Right ventricle myocardium inferior (tissue), 1 donor: ENCODE results near the gene SHISA9. TPM values are rescaled to one million over a fixed set of nuclear protein-coding genes. Genes with fewer than 3 reads are reported as not detected.
"Not testable (repeated sequence)": the region's sequence is repeated elsewhere in the genome, so short reads cannot be mapped to it uniquely, and the experiment has no call there.

Source experiments
- ATAC-seq: fragments of 200-7000 bp; cut with Tn5 transposase; one replicate; pipeline ENCODE4 v1.9.1; 2020; ENCODE audit warnings: mild to moderate bottlenecking, moderate library complexity
- DNase-seq: peaks from one replicate; pipeline ENCODE4 v3.0.0; 2021; ENCODE audit errors: missing footprints
- intact Hi-C: fragments of 100-400 bp; cut with DNase I; formaldehyde crosslinking; loops from one replicate; pipeline ENCODE4 v1.11.0; 2022
- long read RNA-seq: library from polyadenylated mRNA; unstranded; transcript quantifications from one replicate; pipeline ENCODE4 v2.0.0, GENCODE V29; 2021
- total RNA-seq: library from RNA; stranded (reverse); fragmentation: NEBNext Ultra II Directional; extraction: Animal tissue kit (Norgen Biotek cat#: 25700); gene quantifications from one replicate; pipeline ENCODE4 v1.2.1, GENCODE V29; 2021
- donor health status: DM: no; HTN: yes; CAD: no; lungs with severe emphysema.

SHISA9 gene
- 0.49 TPM for total RNA-seq
- long read RNA-seq: 0 reads

GRCh38 chr16:12901597-12902461 lies at the start of gene SHISA9:
Gene SHISA9 (plus strand): TSS chr16:12901598.
- no peak for ATAC-seq
- intact Hi-C loops: loop anchor here (10.0 kb wide), 1 partner anchor 207 kb away; no protein-coding TSS in a partner anchor
- DNase-seq: no peak

- intact Hi-C loops: no loop called here
- no peak for ATAC-seq
These were observed 47.4 kb upstream of the SHISA9 start for GRCh38 chr16:12853972-12854371.

DNA sequence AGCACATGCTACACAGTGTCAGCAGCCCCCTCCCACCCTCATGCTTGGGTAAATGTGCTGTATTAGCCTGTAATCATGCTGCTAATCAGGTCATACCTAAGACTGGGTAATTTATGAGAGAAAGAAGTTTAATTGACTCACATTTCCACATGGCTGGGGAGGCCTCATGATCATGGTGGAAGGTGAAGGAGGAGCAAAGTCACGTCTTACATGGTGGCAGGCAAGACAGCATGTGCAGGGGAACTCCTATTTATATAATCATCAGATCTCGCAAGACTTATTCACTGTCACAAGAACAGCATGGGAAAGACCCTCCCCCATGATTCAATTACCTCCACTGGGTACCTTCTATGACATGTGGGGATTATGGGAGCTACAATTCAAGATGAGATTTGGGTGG lies 44.0 kb upstream of the SHISA9 start:
- ATAC-seq, DNase-seq, intact Hi-C loops: not testable (repeated sequence)

More at GRCh38 chr16:12853972-12854371, 47.4 kb upstream of the SHISA9 start:
- no peak for DNase-seq

DNA sequence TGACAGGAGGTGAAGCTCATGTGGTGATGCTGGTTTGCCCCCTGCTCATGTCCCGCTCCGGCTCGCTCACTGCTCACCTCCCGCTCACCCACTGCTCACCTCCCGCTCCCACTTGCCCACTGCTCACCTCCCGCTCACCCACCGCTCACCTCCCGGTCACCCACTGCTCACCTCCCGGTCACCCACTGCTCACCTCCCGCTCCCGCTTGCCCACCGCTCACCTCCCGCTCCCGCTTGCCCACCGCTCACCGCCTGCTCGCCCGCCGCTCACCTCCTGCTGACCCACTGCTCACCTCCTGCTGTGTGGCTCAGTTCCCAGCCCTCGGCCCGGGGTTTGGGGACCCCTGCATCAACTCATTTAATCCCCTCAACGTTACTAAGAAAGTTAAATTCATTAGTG lies 39.1 kb upstream of the SHISA9 start:
- no peak for DNase-seq
- no peak for ATAC-seq
- intact Hi-C loops: no loop called here

GRCh38 chr16:12862941-12863340 lies 38.5 kb upstream of the SHISA9 start:
- DNase-seq (no peak), ATAC-seq (no peak)
- intact Hi-C loops: no loop called here

- DNase-seq: no peak
- intact Hi-C loops: no loop called here
- no peak for ATAC-seq
These were observed 34.3 kb upstream of the SHISA9 start for GRCh38 chr16:12866981-12867551.

DNA sequence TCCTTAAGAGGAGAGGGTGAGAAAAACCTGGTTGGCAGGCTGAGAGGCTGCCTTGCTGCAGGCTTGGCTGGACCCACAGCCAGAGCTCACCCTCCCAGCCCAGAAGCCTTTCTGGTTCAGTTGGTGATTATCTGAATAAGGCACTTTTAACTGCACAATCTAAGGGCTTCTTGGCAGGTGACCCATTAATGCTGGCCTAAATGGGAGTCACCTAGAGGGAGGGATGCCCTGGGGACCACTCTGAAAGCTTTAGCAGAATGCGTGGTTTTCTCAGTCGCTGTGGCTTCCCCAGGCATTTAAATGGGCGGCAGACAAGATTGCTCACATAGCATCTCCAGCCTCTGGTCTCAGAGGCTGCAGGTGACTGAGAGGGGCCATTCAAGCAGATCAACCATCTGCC lies 33.2 kb upstream of the SHISA9 start:
- no peak for DNase-seq
- no peak for ATAC-seq
- intact Hi-C loops: no loop called here

DNA sequence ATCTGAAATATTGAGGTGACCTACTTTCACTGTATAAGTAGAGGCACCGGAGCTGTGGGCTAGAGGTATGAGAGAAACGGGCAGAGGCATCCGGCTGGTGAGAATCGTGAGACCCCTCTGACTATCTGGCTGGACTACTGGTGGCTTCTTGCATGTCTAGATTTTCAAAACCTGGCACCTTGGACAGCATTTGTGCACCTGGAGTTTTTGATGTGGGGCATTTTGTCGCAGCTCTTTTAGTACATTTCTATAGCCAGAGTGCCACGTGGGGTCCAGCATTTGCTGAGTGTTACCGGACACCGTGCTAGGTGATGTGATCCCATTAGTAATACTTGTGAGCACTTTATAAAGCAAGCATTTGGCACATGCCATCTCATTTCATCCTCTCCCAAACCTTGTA lies 32.6 kb upstream of the SHISA9 start:
- ATAC-seq: no peak
- intact Hi-C loops: no loop called here
- no peak for DNase-seq

DNA sequence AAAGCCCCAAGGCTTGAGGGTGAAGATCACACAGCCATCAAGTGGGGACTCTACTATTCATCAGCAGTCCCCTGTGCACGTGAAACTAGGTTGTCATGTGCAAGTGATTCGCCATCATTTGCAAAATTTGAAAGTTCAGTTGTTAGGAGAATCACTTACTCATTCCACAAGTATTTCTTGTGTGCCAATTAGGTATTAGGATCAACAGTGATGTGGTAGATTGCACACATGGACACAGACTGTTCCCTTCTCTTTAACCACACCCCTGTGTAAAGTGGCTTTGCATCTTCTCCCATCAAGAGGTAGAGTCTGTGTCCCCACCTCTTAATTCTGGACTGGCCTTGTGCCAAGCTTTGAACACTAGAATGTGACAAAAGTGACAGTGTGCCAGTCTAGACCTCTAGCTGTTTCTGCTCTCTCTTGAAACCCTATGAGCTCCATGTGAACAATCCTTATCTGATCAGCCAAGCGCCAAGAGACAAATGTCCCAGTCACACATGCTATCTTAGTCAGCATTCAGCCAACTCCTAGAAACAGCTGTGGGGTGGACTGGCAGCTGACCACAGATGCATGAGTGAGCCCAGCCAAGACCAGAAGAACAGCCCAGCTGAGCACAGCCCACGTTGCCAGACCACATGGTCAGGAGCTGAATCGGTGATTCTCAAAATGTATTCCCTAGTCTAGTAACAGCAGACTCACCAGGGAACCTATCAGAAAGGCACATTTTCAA lies 31.5 kb upstream of the SHISA9 start:
- ATAC-seq (no peak), DNase-seq (no peak)
- intact Hi-C loops: no loop called here

DNA sequence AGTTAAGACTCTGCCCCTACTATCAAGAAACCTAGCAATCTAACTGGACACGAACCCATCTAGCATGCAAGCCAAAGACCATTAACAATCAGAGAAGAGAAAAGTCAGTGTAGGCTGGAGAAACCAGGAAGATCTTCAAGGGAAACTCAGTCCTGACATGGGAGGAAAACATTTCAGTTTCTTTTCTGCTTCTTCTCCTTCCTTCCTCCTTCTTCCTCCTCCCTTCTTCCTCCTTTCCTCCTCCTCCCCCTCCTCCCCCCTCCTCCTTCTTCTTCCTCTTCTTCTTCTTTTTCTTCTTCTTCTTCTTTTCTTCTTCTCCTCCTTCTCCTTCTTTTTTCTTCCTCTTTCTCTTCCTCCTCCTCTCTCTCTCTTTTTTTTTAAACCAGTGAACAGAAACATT lies 29.6 kb upstream of the SHISA9 start:
- intact Hi-C loops: no loop called here
- DNase-seq (no peak), ATAC-seq (no peak)

DNA sequence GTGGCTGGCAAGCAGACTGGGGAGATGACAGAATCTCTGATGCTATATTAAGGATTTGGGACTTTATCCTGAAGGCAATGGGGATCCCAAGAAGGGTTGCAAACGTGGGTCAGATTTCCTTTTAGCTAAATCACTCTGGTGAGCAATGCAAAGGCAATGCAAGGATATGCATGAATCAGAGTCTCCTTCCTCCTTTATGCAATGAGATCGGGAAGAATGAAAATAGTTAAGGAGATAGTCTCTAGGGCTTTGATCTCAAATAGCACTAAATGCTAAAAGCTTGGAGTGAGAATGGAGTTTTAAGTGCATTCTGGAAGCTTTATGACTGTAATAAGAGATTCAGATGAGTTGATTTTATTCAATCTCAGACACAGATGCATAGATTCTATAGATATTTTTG lies 27.2 kb upstream of the SHISA9 start:
- intact Hi-C loops: no loop called here
- ATAC-seq (no peak), DNase-seq (no peak)

DNA sequence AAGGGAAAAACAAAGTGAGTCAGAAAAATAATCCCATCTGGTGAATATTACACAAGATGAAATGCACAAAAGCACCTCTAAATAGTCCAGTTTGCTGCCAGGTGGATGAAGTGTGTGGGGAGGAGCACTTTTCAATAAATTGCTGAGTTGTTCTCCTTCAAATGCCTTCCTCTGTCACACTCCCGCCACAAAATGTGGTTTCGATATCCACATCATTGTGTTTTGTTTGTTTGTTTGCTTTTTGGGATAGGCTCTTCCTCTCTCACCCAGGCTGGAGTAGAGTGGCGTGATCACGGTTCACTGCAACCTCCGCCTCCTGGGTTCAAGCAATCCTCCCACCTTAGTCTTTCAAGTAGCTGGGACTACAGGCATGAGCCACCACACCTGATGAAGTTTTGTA lies 24.6 kb upstream of the SHISA9 start:
- DNase-seq (no peak), ATAC-seq (no peak)
- intact Hi-C loops: no loop called here

DNA sequence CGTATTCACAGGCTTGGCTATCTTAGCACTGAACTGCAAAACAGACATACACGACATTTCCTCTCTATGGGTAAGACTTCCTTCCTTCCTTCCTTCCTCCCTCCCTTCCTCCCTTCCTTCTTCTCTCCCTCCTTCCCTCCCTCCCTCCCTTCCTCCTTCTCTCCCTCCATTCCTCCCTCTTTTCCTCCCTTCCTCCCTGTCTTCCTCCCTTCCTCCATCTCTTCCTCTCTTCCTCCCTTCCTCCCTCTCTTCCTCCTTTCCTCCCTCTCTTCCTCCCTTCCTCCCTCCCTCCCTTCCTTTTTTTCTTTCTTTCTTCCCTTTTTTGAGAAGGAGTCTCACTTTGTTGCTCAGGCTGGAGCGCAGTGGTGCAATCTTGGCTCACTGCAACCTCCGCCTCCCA lies 22.4 kb upstream of the SHISA9 start:
- no peak for ATAC-seq
- no peak for DNase-seq
- intact Hi-C loops: no loop called here

GRCh38 chr16:12879812-12880211 lies 21.6 kb upstream of the SHISA9 start:
- ATAC-seq: no peak
- intact Hi-C loops: no loop called here

DNA sequence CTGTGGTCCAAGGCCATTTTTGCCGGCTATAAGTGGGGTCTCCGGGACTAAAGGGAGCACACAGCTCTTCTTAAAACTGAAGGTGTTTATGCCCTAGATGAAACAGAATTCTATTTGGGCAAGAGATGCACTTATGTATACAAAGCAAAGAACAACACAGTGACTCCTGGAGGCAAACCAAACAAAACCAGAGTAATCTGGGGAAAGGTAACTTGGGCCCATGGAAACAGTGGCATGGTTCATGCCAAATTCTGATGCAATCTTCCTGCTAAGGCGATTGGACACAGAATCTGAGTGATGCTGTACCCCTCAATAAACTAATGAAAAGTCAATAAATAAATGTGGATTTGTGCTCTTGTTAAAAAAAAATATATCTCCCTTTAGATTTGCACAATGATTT lies 20.2 kb upstream of the SHISA9 start:
- intact Hi-C loops: no loop called here
- DNase-seq: no peak
- no peak for ATAC-seq

More at GRCh38 chr16:12879812-12880211, 21.6 kb upstream of the SHISA9 start:
- no peak for DNase-seq

GRCh38 chr16:12881740-12882139 lies 19.7 kb upstream of the SHISA9 start:
- intact Hi-C loops: no loop called here
- DNase-seq (no peak), ATAC-seq (no peak)

- DNase-seq: no peak
- intact Hi-C loops: no loop called here
- ATAC-seq: no peak
These were observed 15.7 kb upstream of the SHISA9 start for GRCh38 chr16:12885742-12886141.

GRCh38 chr16:12891836-12892235 lies 9.6 kb upstream of the SHISA9 start:
- intact Hi-C loops: no loop called here
- no peak for ATAC-seq
- no peak for DNase-seq

DNA sequence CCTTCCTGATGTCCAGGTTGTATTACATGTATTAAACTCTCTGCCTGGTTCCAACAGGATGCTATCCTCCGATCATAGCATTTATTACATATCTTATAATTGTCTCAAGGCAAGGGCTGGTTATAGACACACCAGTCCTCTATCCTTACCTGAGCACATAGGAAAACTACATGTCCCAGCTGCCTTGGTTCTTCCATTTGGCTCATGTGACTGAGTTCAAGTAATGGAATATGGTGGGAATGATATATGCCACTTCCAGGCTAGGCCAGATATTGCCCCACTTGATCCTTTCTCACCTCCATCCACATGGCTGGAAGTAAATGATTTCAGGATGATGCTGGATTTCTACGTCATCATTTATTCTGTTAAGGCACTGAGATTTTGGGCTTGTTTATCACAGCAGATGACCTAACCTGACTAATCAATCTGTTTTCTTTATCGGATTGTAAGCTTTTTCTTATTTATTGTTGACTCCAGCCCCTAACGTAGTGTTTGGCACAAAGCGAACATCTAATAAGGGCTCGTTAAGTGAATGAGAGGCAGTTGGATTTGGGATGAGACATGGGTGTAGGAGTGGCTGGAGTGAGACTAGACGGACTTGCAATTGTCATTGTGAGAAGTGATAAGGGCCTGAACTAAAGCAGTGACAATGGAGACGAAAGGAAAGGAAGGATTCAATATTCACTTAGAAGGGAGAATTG lies 8.2 kb upstream of the SHISA9 start:
- DNase-seq: no peak
- ATAC-seq: no peak
- intact Hi-C loops: no loop called here
